GM18508 (cell line): ENCODE results near the gene TTC39C.

Source experiments
- ATAC-seq: cut with Tn5 transposase; IDR thresholded peaks from one replicate; pipeline ENCODE4 v1.9.1; 2021; ENCODE audit warnings: moderate number of reproducible peaks; ENCODE audit not compliant: insufficient read depth, unreplicated experiment

The TTC39C gene

DNA sequence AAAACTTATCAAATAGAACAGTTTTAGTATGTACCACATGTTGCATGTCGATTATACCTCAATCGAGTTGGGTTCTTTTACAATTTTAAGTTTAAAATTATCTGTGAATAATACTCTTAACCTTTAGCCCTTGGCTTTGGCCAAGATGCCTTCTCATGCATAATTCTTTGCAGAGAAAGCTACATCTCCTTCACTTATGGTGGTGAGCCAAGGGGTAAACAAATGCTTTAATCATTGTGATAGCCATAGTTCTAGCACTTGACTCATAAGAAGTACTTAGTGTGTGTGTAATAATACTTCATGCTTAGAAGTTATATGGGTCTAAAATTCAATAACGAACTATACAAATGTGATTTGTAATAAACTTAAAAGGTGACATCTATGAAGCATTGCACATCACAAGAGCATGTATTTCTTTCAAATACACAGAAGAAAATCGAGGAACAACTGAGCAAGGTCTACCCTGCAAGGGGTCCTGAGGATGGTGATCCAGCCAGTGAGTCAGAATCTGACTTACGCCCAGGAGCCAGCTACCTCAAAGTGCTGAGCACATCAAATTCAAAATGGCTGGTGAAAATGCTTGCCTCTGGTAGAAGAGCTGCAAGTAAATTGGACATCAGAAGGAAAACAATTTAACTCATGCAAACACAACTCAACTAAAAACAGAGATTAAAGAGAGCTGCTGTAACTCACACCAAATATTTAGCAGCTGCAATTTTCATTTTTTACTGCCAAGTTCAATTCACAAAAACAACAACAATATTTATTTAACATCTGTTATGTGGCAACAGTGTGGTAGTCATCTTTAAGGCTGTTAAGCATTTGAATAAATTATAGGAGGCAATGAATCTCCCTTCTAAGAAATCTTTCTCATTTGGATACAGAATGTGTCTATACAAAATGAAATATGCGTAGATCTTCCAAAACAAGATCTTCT, 23.8 kb upstream of the TTC39C start:
- ATAC-seq = no peak

- ATAC-seq = no peak
Measured at GRCh38 chr18:23992089-23992940, 22.2 kb upstream of the TTC39C start.

DNA sequence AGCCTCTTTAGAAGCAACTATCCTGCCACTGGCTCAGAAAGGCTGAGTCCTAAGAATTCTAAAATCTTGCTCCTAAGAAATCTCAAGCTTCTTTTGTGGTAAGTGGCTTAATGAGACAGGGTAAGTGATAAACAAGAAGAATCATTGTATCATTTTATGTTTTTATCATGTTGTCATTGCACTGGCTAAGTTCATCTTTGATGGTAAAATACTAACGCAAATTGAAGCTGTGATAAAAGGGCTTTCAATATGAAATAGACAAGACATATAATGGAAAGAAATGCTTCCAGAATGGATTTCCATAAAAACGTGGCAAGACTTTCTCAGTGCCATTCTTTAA, 21.6 kb upstream of the TTC39C start:
- no peak for ATAC-seq

GRCh38 chr18:23994361-23994902, 20.1 kb upstream of the TTC39C start:
- no peak for ATAC-seq

DNA sequence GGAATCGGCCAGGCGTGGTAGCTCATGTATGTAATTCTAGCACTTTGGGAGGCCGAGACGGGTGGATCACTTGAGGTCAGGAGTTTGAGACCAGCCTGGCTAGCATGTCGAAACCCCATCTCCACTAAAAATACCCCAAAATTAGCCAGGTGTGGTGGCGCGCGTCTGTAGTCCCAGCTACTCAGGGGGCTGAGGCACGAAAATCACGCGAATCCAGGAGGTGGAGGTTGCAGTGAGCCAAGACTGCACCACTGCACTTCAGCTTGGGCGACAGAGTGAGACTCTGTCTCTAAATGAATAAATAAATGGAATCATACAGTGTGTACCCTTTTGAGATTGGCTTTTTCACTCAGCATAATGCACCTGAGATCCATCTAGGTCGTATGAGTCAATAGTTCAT, 19.4 kb upstream of the TTC39C start:
- ATAC-seq = no peak

DNA sequence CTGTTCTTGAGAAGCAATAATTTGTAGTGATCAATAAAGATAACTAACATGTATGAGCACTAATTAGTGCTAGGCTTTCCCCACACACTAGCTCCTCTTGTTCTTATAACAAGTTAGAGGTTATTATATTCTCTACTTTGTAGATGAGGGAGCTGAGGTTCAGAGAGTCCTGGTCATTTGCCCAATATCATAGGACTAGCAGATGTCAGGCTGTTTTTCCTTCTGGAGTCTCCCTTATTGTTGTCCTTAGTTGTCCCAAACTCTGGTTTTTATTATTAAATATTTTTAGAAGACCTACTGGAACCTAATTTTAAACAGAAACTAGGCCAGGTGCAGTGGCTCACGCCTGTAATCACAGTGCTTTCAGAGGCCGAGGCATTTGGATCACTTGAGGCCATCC, 16.5 kb upstream of the TTC39C start:
- no peak for ATAC-seq

DNA sequence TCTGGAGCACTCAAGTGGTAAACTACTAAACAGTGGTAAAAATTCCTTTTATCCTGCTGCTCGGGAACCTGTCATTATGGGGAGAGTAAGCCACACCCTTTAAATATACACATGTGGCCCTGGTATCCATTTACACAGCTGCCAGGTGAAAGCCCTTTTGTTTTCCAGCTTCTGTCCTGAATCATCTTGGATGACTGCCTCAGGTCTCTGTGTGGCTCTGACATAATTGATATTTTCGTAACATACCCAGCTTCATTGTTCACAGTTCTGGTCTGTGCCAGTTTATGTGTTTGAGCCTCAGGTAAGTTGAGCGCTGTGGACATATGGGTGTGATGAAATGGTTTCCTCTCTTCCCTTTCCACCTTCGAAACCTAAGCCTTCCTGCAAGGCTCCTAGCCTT, 15.7 kb upstream of the TTC39C start:
- no peak for ATAC-seq

DNA sequence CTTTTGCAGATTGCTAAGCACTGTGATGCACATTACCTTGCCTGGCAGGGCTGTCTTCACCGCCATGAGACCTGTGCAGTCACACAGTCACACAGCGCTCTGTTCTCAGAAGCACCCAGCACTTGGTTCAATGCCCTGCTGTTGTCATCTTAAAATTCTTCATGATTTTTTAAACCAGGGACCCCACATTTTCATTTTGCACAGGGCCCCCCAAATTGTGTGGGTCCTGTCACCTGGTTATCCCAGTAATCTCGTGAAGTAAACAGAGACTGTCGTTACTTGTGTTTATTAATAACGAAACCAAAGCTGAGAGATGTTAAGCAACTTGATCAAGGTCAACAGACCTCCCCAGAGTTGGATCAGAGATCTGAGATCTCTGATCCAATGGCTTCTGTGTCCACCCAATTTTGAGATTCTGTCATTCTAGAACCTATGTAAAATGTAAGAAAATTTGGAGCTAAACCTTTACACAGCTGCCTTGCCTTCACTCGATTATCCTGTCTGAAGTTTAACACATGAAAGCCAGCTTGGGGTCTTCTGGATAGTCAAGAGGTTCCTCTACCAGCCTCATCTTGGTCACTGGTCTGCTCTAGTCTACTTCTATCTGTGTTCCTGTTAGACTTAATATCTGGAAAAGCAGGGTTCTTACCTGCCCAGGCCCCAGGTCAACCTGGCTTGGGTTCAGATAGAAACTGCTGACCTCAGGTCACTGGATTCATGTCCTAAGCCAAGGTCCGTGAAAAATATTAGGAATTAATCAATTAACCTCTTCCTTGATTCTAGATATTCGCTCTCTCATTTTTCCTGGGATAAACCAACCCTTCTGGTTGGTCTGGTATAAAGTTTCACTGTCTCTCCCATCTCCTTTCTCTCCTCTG, 13.7 kb upstream of the TTC39C start:
- ATAC-seq = no peak

- no peak for ATAC-seq
Measured at GRCh38 chr18:24002479-24002878, 12.1 kb upstream of the TTC39C start.

DNA sequence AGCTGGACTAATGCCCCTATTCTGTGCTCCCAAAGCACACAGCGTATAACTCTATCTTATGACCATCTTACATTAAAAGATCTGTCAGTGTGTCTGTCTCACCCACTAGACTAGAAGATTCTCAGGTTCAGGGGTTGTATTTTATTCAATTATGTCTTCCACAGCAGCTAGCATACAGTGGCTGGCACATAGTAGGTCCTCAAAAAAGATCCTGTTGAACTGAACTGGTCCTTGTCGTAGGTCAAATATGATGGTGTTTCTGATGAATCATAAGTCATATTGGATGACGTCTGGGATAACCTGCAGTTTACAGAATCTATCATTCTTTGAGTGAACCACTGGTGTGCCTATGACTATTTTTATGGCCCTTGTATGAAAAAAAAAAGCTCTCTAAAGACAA, 11.3 kb upstream of the TTC39C start:
- ATAC-seq = no peak

GRCh38 chr18:24003903-24004640, 10.5 kb upstream of the TTC39C start:
- ATAC-seq = no peak

DNA sequence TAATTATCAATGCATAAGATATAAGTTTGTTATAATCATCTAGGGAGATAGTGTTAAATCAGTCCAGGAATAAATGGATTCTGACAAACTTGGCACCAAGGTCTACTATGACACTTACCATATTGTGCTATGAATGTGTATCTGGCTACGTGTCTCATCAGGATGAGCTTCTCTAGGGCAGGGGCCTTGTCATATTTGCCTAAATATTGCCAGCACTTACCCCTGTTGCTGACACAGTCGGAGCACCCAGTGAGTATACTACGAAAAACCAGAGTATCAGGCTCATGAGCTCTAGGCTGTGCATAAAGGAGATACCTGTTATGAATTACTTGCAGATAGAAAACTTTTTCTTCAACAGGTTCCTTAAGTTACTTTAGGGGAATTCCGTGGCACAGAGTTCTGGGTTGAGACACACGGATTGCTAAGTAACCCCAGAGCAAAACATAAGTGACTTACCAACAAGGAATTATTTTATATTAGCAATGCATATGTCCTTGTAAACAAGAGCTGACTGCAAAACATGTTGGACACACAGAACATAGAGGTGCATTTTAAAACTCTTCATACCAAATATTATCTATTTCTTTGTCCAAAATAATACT, 7.7 kb upstream of the TTC39C start:
- no peak for ATAC-seq

DNA sequence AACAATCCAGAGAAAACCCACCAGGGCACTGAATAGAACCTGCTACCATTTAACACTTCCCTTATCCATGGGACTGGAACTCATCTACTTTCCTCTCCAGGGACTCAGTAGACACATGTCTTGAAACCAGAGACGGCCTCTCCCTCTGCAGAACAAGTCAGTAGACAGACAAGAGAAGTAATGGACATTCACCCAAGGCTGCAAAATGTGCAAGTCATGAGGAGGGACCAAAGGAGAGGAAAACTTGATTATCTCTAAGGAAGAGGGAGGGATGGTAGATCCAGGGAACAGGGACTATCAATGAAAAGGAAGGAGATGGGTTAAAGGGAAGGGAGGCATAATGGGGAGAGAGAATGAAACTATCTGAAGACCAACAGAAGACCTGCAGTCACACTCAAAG, 5.3 kb upstream of the TTC39C start:
- ATAC-seq = no peak

DNA sequence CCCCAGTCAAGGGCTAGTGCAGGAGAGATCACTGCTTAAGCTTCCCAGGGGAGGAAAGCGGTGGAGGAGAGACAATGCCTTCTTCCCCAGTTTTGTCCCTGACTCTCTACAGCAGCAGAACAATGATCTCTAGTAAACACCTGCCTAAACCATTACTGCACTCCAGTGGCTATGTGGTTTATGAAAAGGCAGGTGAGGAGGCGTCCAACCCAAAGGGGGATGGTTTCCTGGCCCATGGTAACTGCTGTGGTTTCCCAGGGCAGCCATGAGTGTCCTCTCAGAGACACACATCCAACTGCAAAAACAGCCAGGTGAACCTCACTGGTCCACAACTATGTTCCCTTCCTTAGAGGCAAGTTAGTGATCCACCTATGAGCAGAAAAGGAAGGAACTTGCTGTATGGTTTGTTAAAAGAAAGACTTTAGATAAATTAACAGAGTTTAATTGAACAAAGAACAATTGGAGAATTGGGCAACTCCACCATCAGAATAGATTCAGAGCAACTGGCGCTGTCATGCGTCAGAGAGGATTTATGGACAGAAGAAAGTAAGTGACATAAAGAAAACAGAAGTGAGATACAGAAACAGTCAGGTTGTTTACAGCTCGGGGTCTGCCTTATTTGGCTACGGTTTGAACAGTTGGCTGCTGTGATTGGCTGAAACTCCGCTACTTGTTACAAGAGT, 4.8 kb upstream of the TTC39C start:
- ATAC-seq = peak; percentile 38

- ATAC-seq = no peak
Measured at GRCh38 chr18:24010673-24011072, 3.9 kb upstream of the TTC39C start.

DNA sequence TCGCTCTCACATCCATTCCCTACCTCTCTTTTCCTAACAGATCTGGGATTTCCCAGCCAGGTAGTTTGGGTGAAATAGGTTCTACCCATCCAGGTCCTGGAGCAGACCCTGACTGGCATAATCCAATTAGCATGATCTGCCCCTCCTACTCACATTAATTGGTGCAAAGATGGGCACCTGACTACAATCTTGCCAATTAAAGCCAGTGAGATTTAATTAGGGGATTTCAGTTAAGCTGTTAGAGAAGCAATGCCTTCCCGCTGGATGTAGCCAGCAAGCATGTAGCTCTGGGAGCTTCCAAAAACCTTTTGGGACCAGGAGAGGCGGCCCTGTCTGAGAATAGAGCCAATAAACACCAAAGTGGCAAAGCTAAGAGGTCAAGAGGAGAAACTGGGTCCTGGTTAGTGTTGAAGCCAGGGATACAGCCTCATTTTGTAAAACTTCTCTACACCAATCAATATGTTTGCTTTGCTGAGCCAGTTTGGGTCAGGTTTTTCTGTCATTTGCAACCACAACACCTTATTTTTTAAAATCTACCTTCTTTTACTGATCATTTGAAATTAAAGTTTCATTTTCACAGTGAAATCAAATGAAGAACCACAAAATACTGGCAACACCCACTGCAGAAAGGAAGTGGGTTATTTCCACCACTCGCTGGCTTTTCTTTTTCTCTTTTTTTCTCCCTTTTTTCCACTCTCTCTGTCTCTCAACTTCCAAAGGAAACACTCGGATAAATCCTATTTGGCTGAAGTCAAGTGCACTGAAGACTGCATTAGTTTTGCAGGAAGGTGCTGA, 3.2 kb upstream of the TTC39C start:
- no peak for ATAC-seq

DNA sequence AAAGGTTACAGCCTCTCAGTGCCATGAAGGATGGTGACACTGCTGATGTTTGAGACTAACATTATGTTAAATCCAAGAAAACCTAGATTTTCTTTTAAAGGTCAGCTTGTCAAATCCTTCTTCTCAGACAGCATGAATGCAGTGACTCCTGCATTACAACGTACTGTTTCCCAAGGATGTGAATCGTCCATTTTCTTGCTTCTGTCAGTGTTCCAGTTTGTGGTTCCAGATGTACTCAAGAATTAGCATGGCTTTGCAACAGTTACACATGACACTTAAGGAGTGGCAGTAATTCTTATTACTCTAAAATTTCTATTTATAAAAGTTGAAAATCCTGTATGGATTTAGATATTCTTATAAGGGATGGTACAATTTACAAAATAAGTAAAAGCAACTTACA, 1.5 kb upstream of the TTC39C start:
- no peak for ATAC-seq
